ENCODE measurements around the gene MTA3. TPM values are rescaled to one million over a fixed set of nuclear protein-coding genes. Genes with fewer than 3 reads are reported as not detected.

MTA3 gene
- total and polyA plus RNA-seq, 2 of the 8 experiments (the other 6 are each of a cell fraction or from before 2014, with no cell fraction given) = 125 to 184 TPM

- Histone ChIP-seq H2BK15ac (ENCODE audit: low read length) (no peak overlapping the region), H3K56ac (replicated peaks; ENCODE audit: insufficient read length, low read depth, low read length) (no peak overlapping the region), H3K14ac (ENCODE audit: insufficient read length) (no peak overlapping the region), H3K4ac (replicated peaks; ENCODE audit: insufficient read length, low read depth, low read length) (no peak overlapping the region), H2BK20ac (ENCODE audit: low read length) (no peak overlapping the region), H3K27me3 (replicated peaks in 1 of 4; ENCODE audit: control insufficient read depth in 3 of 4, extremely low read depth in 1 of 4, insufficient read depth in 3 of 4, low read length in 3 of 4) (no peaks in the 10 kb centered on the region), H2BK12ac (ENCODE audit: low read depth, low read length) (no peak overlapping the region), H4K20me1 (replicated peaks in 1 of 2; ENCODE audit: control insufficient read depth in 1 of 2, insufficient read depth in 2 of 2, low read length in 2 of 2) (peaks cover 0 to 3% of the 10 kb centered on the region in 2 experiments), H3K4me2 (ENCODE audit: insufficient read depth in 1 of 2, low read depth in 2 of 2, low read length in 2 of 2) (no peak overlapping the region), H2AFZ (ENCODE audit: low read length) (no peak overlapping the region), H3K18ac (ENCODE audit: extremely low read depth, low read length) (no peak overlapping the region), H3K23ac (ENCODE audit: insufficient read length) (no peak overlapping the region), H4K5ac (ENCODE audit: insufficient read length, low read depth, low read length) (no peak overlapping the region), H3K4me3 (ENCODE audit: extremely low read depth in 1 of 4, insufficient read depth in 2 of 4, low read depth in 3 of 4, low read length in 4 of 4) (no peak overlapping the region), H3K4me1 (replicated peaks in 1 of 4; ENCODE audit: control insufficient read depth in 3 of 4, insufficient read depth in 4 of 4, low read length in 3 of 4) (peaks cover 0 to 4% (median 3%) of the 10 kb centered on the region in 4 experiments; a peak in 4 of 7 replicates), H2BK120ac (replicated peaks; ENCODE audit: low read depth, low read length) (no peak overlapping the region), H3K9ac (replicated peaks in 1 of 4; ENCODE audit: extremely low read depth in 1 of 4, low read depth in 3 of 4, low read length in 3 of 4) (0 out of 7 replicates have a peak overlapping the region, but pooled peaks of 1 of the 4 experiments have one; percentile 22), H2BK5ac (ENCODE audit: low read depth, low read length) (no peak overlapping the region), H3K23me2 (ENCODE audit: low read depth, low read length) (no peaks in the 10 kb centered on the region), H3K79me2 (ENCODE audit: control insufficient read depth in 1 of 2, insufficient read depth in 2 of 2, low read length in 2 of 2) (peaks cover 0 to 61% of the 10 kb centered on the region in 2 experiments; a peak in 2 of 4 replicates), H4K8ac (ENCODE audit: extremely low read depth, insufficient read depth, low read length) (no peak overlapping the region), H3K36me3 (ENCODE audit: control insufficient read depth in 2 of 4, insufficient read depth in 4 of 4, low read length in 3 of 4) (peaks cover 0 to 27% (median 15%) of the 10 kb centered on the region in 4 experiments; a peak in 6 of 8 replicates), H3K79me1 (ENCODE audit: low read depth, low read length) (peaks cover 5% of the 10 kb centered on the region), H3K9me3 (ENCODE audit: insufficient read depth in 2 of 2, low read depth in 1 of 2, low read length in 1 of 2) (peaks cover 0 to 11% of the 10 kb centered on the region in 2 experiments; a peak in 1 of 4 replicates), H4K91ac (replicated peaks; ENCODE audit: insufficient read length, low read length) (no peak overlapping the region), H3K27ac (ENCODE audit: low read depth, low read length) (no peak overlapping the region), H2AK5ac (ENCODE audit: low read depth, low read length) (no peak overlapping the region)
- DNase-seq (ENCODE audit: low read depth in 1 of 2, low spot score in 2 of 2) = no peak
- TF ChIP-seq EZH2 (IDR thresholded peaks at IDR 0.05; ENCODE audit: low read depth, low read length, severe bottlenecking) (no peak), CEBPB (IDR thresholded peaks at IDR 0.05; ENCODE audit: low read depth, low read length) (no peak), PHF8 (conservative IDR thresholded peaks at IDR 0.05; ENCODE audit: low read depth, low read length) (no peak), TEAD4 (IDR thresholded peaks at IDR 0.05; ENCODE audit: low read depth, low read length) (no peak), RNF2 (IDR thresholded peaks at IDR 0.05; ENCODE audit: borderline replicate concordance, low read depth, low read length, missing control alignments, poor library complexity, severe bottlenecking) (no peak), POLR2A (IDR thresholded peaks at IDR 0.05; ENCODE audit: control extremely low read depth in 1 of 2, low read depth in 2 of 2, low read length in 2 of 2) (no peak), SIRT6 (IDR thresholded peaks at IDR 0.05; ENCODE audit: low read length) (no peak), CTBP2 (IDR thresholded peaks at IDR 0.05; ENCODE audit: borderline replicate concordance, insufficient read depth, insufficient read length, low read length) (no peak), ASH2L (IDR thresholded peaks at IDR 0.05; ENCODE audit: low read length) (no peak), SP1 (IDR thresholded peaks at IDR 0.05; ENCODE audit: low read depth, low read length) (no peak), YY1 (IDR thresholded peaks at IDR 0.05; ENCODE audit: low read depth, low read length) (no peak), RFX5 (IDR thresholded peaks at IDR 0.05; ENCODE audit: borderline replicate concordance, low read depth, low read length) (no peak), NRF1 (IDR thresholded peaks at IDR 0.05; ENCODE audit: low read depth, low read length) (no peak)
- ChIA-PET POLR2A (ENCODE audit: partially characterized antibody) (no interaction called here), CTCF (ENCODE audit: partially characterized antibody) (interaction anchor here (1.3 kb wide), 1 partner anchor 39 kb away, joined by 3 read pairs; no protein-coding TSS in a partner anchor)
- WGBS, 2 experiments (ENCODE audit: extremely low coverage in 1 of 2, insufficient coverage in 1 of 2, insufficient read length in 1 of 2, insufficient replicate concordance in 2 of 2, low coverage in 1 of 2, low lambda C conversion rate in 2 of 2, missing lambda C conversion rate in 1 of 2) = 98% methylated on average over 2 of the region's 2 CpGs; no CpG with 5 or more reads in 1 of the 2 experiments
- FAIRE-seq = no peak
These were observed 55.6 kb downstream of the MTA3 start for GRCh38 chr2:42624047-42624446.

Data from H1 (cell line).